ENCODE measurements around the gene THOC3.
"Not testable (repeated sequence)": the region's sequence is repeated elsewhere in the genome, so short reads cannot be mapped to it uniquely, and the experiment has no call there.

- TF ChIP-seq SUZ12 (IDR thresholded peaks at IDR 0.05; ENCODE audit: extremely low read depth, insufficient read depth, insufficient read length); ZNF274 (IDR thresholded peaks at IDR 0.05; ENCODE audit: low read depth, low read length): not testable (repeated sequence)
Observed at GRCh38 chr5:175938489-175938888, 29.6 kb downstream of the THOC3 start.
